Measurements from ENCODE around the gene ASMT.

- no peak for TF ChIP-seq CTCF (IDR thresholded peaks at IDR 0.05; ENCODE audit: low read length)
- no peak for TF ChIP-seq EZH2 (IDR thresholded peaks at IDR 0.05; ENCODE audit: borderline replicate concordance, low read length)
These were observed 31.1 kb downstream of the ASMT start for GRCh38 chrX:1646009-1646408.
